CD14-positive monocyte (primary cell): ENCODE data around the gene NCDN. TPM values are rescaled to one million over a fixed set of nuclear protein-coding genes. Genes with fewer than 3 reads are reported as not detected.

ENCODE experiments used
- DNase-seq, 3 donors: peaks; one replicate each; pipeline ENCODE4 v3.0.0-alpha.2; 2011 to 2022
- H2AFZ ChIP-seq: 2 replicates; pipeline ENCODE4 v1.6.0; 2012; ENCODE audit warnings: mild to moderate bottlenecking, low read depth, low read length, inconsistent platforms; ENCODE audit not compliant: insufficient read depth, poor library complexity, severe bottlenecking
- H3K27ac ChIP-seq, 2 donors: 1 replicate in 1 of 2; 2 replicates in 1 of 2; pipeline ENCODE4 v1.5.1; 2012 to 2013; ENCODE audit warnings: low read length in 2 of 2, control low read depth in 1 of 2, inconsistent platforms in 1 of 2, low read depth in 1 of 2, mild to moderate bottlenecking in 1 of 2
- H3K27me3 ChIP-seq, 2 donors: one replicate each; pipeline versions ENCODE4 v1.6.0 to v1.6.1; 2011 to 2013; ENCODE audit warnings: low read length in 2 of 2; ENCODE audit not compliant: control insufficient read depth in 2 of 2, insufficient read depth in 2 of 2
- H3K36me3 ChIP-seq, 2 donors: replicated peaks in 1 of 2; 1 replicate in 1 of 2; 2 replicates in 1 of 2; pipeline versions ENCODE4 v1.5.1 to v1.6.1; 2012 to 2013; ENCODE audit warnings: low read length in 2 of 2, control low read depth in 1 of 2, inconsistent platforms in 1 of 2, mild to moderate bottlenecking in 1 of 2; ENCODE audit not compliant: insufficient read depth in 2 of 2, control insufficient read depth in 1 of 2
- H3K4me1 ChIP-seq, 2 donors: 1 replicate in 1 of 2; 2 replicates in 1 of 2; pipeline versions ENCODE4 v1.5.1 to v1.6.1; 2012 to 2013; ENCODE audit warnings: low read length in 2 of 2, control low read depth in 1 of 2, inconsistent platforms in 1 of 2, mild to moderate bottlenecking in 1 of 2, moderate library complexity in 1 of 2; ENCODE audit not compliant: insufficient read depth in 2 of 2, control insufficient read depth in 1 of 2
- H3K4me2 ChIP-seq: replicated peaks from 2 replicates; pipeline ENCODE3; 2012; ENCODE audit warnings: low read length, moderate library complexity, mild to moderate bottlenecking; ENCODE audit not compliant: poor library complexity, severe bottlenecking; ENCODE audit errors: extremely low read depth
- H3K4me3 ChIP-seq, 3 experiments: fragments of 200-600 bp in 1 of 3; sonication (generic) in 1 of 3; replicated peaks in 1 of 3; 1 replicate in 2 of 3; 2 replicates in 1 of 3; pipeline ENCODE4 v1.5.1; 2011 to 2013; ENCODE audit warnings: low read length in 3 of 3, mild to moderate bottlenecking in 3 of 3, control low read depth in 2 of 3, low read depth in 2 of 3, inconsistent platforms in 1 of 3, moderate library complexity in 1 of 3
- H3K79me2 ChIP-seq: 2 replicates; pipeline ENCODE4 v1.6.0; 2012; ENCODE audit warnings: mild to moderate bottlenecking, control low read depth, inconsistent platforms, low read length, moderate library complexity; ENCODE audit not compliant: insufficient read depth
- H3K9ac ChIP-seq: 2 replicates; pipeline ENCODE4 v1.6.0; 2017; ENCODE audit warnings: low read length, mild to moderate bottlenecking; ENCODE audit not compliant: insufficient read depth, poor library complexity, severe bottlenecking
- H3K9me3 ChIP-seq, 2 donors: replicated peaks in 1 of 2; 1 replicate in 1 of 2; 2 replicates in 1 of 2; pipeline versions ENCODE4 v1.5.1 to v1.6.1; 2012 to 2013; ENCODE audit warnings: low read length in 2 of 2, control low read depth in 1 of 2; ENCODE audit not compliant: control insufficient read depth in 1 of 2, insufficient read depth in 1 of 2
- H4K20me1 ChIP-seq: 2 replicates; pipeline ENCODE4 v1.6.0; 2012; ENCODE audit warnings: mild to moderate bottlenecking, low read length, control low read depth, moderate library complexity; ENCODE audit not compliant: insufficient read depth
- H3K27ac Mint-ChIP-seq, 7 donors: one replicate each; pipeline ENCODE4 v1.8.0; 2020; ENCODE audit warnings: mild to moderate bottlenecking in 7 of 7, mixed read lengths in 7 of 7, moderate library complexity in 6 of 7, inconsistent platforms in 2 of 7
- H3K27me3 Mint-ChIP-seq, 3 donors: one replicate each; pipeline ENCODE4 v1.8.0; 2021 to 2022; ENCODE audit warnings: low read depth in 3 of 3, mild to moderate bottlenecking in 3 of 3, mixed read lengths in 3 of 3, moderate library complexity in 3 of 3, inconsistent platforms in 1 of 3
- H3K36me3 Mint-ChIP-seq, 2 donors: one replicate each; pipeline ENCODE4 v1.8.0; 2020; ENCODE audit warnings: mixed read lengths in 2 of 2, inconsistent platforms in 1 of 2, mild to moderate bottlenecking in 1 of 2
- H3K4me1 Mint-ChIP-seq: one replicate; pipeline ENCODE4 v1.8.0; 2020; ENCODE audit warnings: mild to moderate bottlenecking, mixed read lengths
- H3K4me3 Mint-ChIP-seq, 2 donors: one replicate each; pipeline ENCODE4 v1.8.0; 2020; ENCODE audit warnings: mild to moderate bottlenecking in 2 of 2, mixed read lengths in 2 of 2, moderate library complexity in 1 of 2
- H3K9me3 Mint-ChIP-seq, 7 donors: one replicate each; pipeline ENCODE4 v1.8.0; 2020 to 2022; ENCODE audit warnings: mixed read lengths in 7 of 7, mild to moderate bottlenecking in 6 of 7, moderate library complexity in 6 of 7, inconsistent platforms in 2 of 7
- whole genome bisulfite sequencing: methylation state at CpG from one replicate; pipeline ENCODE4 v1.1.5; 2013; ENCODE audit warnings: missing lambda C conversion rate; ENCODE audit not compliant: insufficient coverage; 5-methylcytosine and 5-hydroxymethylcytosine counted together
- intact Hi-C, 2 donors: fragments of 100-400 bp; cut with micrococcal nuclease; formaldehyde crosslinking; loops; one replicate each; pipeline versions ENCODE4 v1.15.0 to v1.15.1; 2023
- polyA plus RNA-seq, 3 donors: library from polyadenylated mRNA; depleted of rRNA in 1 of 3; unstranded in 2 of 3; stranded (reverse) in 1 of 3; fragments of 300-500 nt in 2 of 3; fragments of >200 nt in 1 of 3; fragmentation: Illumina TruSeq in 2 of 3; gene quantifications; 1 replicate in 2 of 3; 2 replicates in 1 of 3; pipeline ENCODE4 v1.2.3, GENCODE V29; 2012 to 2021
- TF ChIP-seq, protein P1 (sequence below): fragments of 200-600 bp; IDR thresholded peaks from one replicate; pipeline ENCODE4 v1.8.0; 2022; ENCODE audit warnings: antibody characterized with exemption, mild to moderate bottlenecking

NCDN gene
- polyA plus RNA-seq, 3 donors, result 5.0 to 7.9 (median 7.0) TPM

- no peaks in the 10 kb centered on the region for H3K9me3 ChIP-seq
- no peak overlapping the region for H2AFZ ChIP-seq
- Mint-ChIP-seq H3K4me1 (peaks cover 44% of the 10 kb centered on the region), H3K4me3 (no peak overlapping the region), H3K36me3 (peaks cover 35 to 48% of the 10 kb centered on the region in 2 donors), H3K27me3 (peaks cover 0 to 1% (median 0%) of the 10 kb centered on the region in 3 donors), H3K9me3 (no peaks in the 10 kb centered on the region), H3K27ac (peak overlapping the region in 1 of 7 donors; percentile 36)
- H3K9ac ChIP-seq, result no peak overlapping the region
- H3K4me2 ChIP-seq, result no peak overlapping the region
- no peak for DNase-seq
- H3K27me3 ChIP-seq, result no peaks in the 10 kb centered on the region
- peaks cover 32% of the 10 kb centered on the region for H4K20me1 ChIP-seq
- 90% methylated on average over 2 of the region's 7 CpGs for WGBS
- H3K79me2 ChIP-seq, result peaks cover 76% of the 10 kb centered on the region
- intact Hi-C loops, result loop anchor here (5.0 to 10.0 kb wide), 5 partner anchors 102 to 362 kb away; partner anchors contain the start of gene SFPQ (in 2 of the 2)
- TF ChIP-seq, protein P1, sequence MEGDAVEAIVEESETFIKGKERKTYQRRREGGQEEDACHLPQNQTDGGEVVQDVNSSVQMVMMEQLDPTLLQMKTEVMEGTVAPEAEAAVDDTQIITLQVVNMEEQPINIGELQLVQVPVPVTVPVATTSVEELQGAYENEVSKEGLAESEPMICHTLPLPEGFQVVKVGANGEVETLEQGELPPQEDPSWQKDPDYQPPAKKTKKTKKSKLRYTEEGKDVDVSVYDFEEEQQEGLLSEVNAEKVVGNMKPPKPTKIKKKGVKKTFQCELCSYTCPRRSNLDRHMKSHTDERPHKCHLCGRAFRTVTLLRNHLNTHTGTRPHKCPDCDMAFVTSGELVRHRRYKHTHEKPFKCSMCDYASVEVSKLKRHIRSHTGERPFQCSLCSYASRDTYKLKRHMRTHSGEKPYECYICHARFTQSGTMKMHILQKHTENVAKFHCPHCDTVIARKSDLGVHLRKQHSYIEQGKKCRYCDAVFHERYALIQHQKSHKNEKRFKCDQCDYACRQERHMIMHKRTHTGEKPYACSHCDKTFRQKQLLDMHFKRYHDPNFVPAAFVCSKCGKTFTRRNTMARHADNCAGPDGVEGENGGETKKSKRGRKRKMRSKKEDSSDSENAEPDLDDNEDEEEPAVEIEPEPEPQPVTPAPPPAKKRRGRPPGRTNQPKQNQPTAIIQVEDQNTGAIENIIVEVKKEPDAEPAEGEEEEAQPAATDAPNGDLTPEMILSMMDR, result no peak
- H3K36me3 ChIP-seq, result peaks cover 40 to 49% of the 10 kb centered on the region in 2 donors
- no peak overlapping the region for H3K27ac ChIP-seq
- H3K4me1 ChIP-seq, result peaks cover 27 to 38% of the 10 kb centered on the region in 2 donors
- H3K4me3 ChIP-seq, result no peak overlapping the region
Measured at GRCh38 chr1:35554266-35555211, 3.1 kb upstream of the NCDN start.

- no peaks in the 10 kb centered on the region for H3K9me3 ChIP-seq
- no peaks in the 10 kb centered on the region for H3K27me3 ChIP-seq
- Mint-ChIP-seq H3K27me3 (peaks cover 0 to 1% (median 0%) of the 10 kb centered on the region in 3 donors), H3K9me3 (no peaks in the 10 kb centered on the region), H3K27ac (no peak overlapping the region), H3K4me1 (peaks cover 51% of the 10 kb centered on the region), H3K4me3 (no peak overlapping the region), H3K36me3 (peaks cover 30 to 42% of the 10 kb centered on the region in 2 donors)
- no peak overlapping the region for H3K4me2 ChIP-seq
- TF ChIP-seq, protein P1, result no peak
- H3K9ac ChIP-seq, result no peak overlapping the region
- H3K4me3 ChIP-seq, result no peak overlapping the region
- H3K27ac ChIP-seq, result no peak overlapping the region
- H2AFZ ChIP-seq, result no peak overlapping the region
- H4K20me1 ChIP-seq, result peaks cover 35% of the 10 kb centered on the region
- H3K4me1 ChIP-seq, result peaks cover 27 to 39% of the 10 kb centered on the region in 2 donors
- intact Hi-C loops, result loop anchor here (5.0 to 10.0 kb wide), 5 partner anchors 103 to 363 kb away; partner anchors contain the start of gene SFPQ (in 2 of the 2)
- WGBS, result 81% methylated on average over 2 of the region's 4 CpGs
- H3K79me2 ChIP-seq, result peaks cover 70% of the 10 kb centered on the region
- peaks cover 35 to 44% of the 10 kb centered on the region in 2 donors for H3K36me3 ChIP-seq
- no peak for DNase-seq
Measured at GRCh38 chr1:35555212-35555584, 2.4 kb upstream of the NCDN start.
